NCI-H2196 treated with DMSO at 0.1 percent for 48 hours (cell line): ENCODE measurements around the gene CUTA.

Source experiments
- DNase-seq: peaks from one replicate; lab custom pipeline; 2025; ENCODE audit not compliant: unreplicated experiment; lab: John Stamatoyannopoulos, UW

The CUTA gene

GRCh38 chr6:33424855-33425667 lies 7.2 kb upstream of the CUTA start:
- no peak for DNase-seq

DNA sequence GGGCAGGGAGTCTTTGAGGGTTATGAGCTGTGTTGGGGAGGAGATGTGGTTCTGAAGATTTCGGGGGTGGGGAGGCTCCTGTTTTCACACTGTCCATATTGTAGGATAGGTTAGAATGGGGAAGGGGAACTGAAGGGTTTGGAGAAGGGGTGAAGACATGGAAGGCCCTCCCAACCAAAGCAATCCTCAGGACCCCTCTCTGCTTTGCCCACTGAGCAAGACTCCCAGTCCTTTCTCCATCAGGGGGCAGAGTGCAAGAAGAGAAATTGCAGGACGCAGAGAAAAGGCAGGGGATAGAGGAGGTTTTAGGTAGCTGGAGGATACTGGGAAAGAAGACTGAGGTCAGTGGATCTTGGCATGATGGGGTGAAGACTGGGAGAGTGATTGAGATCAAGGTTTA lies 5.9 kb upstream of the CUTA start:
- no peak for DNase-seq

DNA sequence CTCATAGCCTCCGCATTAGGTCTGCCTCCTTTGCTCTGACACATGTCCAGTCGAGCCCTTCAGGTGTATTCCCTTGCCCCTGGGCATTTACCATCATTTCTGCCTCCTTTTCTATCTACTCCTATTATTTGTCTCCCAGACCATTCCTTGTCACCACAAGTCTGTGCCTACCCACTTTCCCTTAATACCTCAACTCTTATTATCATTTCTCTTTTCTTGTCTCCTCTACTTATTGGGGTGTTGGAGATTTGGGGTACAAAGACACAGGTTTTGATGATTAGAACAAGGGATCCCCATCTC lies 3.4 kb upstream of the CUTA start:
- DNase-seq, result no peak

- DNase-seq, result no peak
These were observed 2.8 kb upstream of the CUTA start for GRCh38 chr6:33420491-33421343.

- DNase-seq, result peak; percentile 35
These were observed 1.9 kb upstream of the CUTA start, which contains the start of gene SYNGAP1 for GRCh38 chr6:33419580-33420490. TSS of gene SYNGAP1 (plus strand) at chr6:33420065. CDS start at chr6:33420265, 200 bp downstream.

- no peak for DNase-seq
These were observed 884 bp upstream of the CUTA start for GRCh38 chr6:33418690-33419291.

DNA sequence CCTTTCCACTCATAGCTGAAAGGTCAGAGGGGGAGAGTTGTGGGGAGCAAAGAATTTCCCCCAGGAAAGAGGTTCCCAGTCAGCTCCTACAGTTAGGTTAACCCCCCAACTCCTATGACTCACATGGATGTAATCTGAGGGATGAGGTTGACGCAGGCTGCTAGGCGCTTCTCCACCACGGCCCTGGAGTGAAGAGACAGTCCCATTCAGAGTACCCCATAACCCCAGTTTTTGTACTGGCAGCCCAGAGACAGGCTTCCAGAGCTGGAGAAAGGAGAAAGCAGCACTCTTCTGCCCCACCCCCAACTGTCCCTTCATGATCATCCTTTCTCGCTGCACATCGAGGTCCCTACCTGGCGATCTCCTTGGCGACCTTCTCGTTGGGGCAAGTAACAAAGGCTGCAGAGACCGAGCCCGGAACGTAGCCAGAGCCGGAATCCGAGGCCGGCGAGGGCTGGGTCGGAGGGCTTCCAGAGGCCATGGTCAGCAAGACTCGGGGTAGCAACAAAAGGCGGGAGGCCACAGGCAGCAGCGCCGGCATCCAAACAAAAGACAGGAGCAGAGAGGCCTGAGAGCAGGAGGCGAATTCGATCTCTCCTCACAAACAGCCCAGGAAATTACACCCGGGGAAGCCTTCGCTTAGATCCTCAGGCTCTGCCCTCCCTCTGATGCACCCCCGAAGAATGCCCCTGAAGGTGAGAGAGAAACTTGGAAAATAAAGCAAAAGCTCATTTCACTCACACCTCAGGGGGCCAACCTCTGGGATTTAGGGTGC lies 592 bp downstream of the CUTA start:
- no peak for DNase-seq

DNA sequence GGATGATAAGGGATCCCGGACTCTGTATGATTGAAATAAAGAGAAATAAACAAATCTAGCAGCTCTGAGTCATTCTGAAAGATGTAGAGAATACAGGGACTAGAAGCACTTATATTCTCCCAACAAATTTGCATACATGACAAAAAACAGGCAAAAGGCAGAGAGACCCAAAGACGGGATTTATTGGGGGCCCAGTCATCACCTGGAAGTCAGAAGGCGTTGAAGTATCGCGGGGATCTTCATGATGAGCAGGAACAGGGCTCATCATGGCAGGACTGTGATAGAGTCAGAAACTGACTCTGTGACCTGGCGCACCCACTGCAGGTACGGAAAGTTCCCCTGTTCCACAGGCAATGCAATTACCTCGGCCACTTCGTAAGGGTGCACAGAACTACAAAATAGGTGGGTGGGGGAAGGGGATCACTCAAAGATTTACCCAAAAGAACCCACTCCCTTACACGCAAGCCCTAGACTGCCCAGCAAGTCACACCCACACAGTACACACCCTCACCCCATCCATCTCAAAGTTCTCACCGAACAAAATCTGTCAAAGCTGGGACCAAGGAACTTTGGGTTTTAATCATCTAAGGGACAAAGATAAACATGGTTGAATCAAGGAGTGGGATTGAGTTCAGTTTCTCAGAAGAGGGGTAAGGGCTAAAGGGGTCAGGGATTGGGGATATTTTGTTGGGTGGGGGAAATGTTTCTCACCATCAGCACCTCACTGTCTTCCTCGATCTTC lies 1.4 kb downstream of the CUTA start:
- no peak for DNase-seq

- DNase-seq, result no peak
These were observed 2.1 kb downstream of the CUTA start for GRCh38 chr6:33415831-33416230.

DNA sequence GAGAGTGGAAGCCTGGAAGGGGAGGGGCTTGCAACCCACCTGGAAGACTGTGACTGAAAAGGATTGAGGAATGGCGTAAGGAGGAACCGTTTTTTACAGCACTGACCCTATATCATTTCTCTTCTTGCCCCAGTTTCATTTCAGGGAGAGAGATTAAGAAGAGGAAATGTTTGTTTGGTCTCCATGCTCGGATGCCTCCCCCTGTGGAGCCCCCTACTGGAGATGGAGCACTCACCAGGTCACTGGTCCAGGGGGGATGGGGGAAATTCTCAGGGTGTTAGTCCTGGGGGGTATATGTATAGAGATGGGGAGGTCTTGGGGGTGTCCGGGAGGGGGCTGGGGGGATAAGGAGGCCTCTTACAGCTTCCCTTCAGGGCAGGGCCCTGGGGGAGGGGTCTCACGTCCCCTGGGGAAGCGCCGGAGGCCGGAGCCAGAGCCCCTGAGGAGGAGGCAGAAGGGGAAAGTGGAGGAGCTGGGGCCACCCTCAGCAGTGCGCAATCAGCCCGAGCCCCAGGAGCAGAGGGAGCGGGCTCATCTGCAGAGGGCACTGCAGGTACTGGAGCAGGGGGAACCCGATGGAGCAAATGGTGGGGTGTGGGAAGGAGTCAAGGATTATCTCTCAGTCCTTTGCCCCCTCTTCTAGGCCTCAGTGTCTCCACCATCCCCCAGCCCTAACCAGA lies 3.2 kb downstream of the CUTA start:
- no peak for DNase-seq

- no peak for DNase-seq
These were observed 4.4 kb downstream of the CUTA start for GRCh38 chr6:33413241-33414120.

GRCh38 chr6:33412140-33413009 lies 5.5 kb downstream of the CUTA start:
- DNase-seq, result no peak

- no peak for DNase-seq
These were observed 6.3 kb downstream of the CUTA start for GRCh38 chr6:33411632-33412005.

- no peak for DNase-seq
These were observed 6.9 kb downstream of the CUTA start, which contains the start of gene PHF1 for GRCh38 chr6:33410711-33411631. TSS of gene PHF1 (plus strand) at chr6:33411014. CDS start at chr6:33412264, 1,250 bp downstream.

- peak; percentile 96 for DNase-seq
These were observed 7.7 kb downstream of the CUTA start for GRCh38 chr6:33410050-33410710.
